ENCODE results near the gene PALS2. TPM values are rescaled to one million over a fixed set of nuclear protein-coding genes. Genes with fewer than 3 reads are reported as not detected.

The PALS2 gene
- total and polyA plus RNA-seq, 8 donors, result 0.58 to 27.0 (median 5.4) TPM

- H3K27me3 ChIP-seq, result no peaks in the 10 kb centered on the region
- H3K9me3 ChIP-seq, result peaks cover 0 to 12% (median 2%) of the 10 kb centered on the region in 4 donors
- no peak for DNase-seq
- H3K27ac ChIP-seq, result no peak overlapping the region
- intact Hi-C loops (cut with DNase I; ENCODE audit: low total_unique reads), result no loop called here
- no peaks in the 10 kb centered on the region for H3K36me3 ChIP-seq
- no peak overlapping the region for H3K4me3 ChIP-seq
- no peaks in the 10 kb centered on the region for H3K4me1 ChIP-seq
- 93 to 96% (median 93%) methylated on average over 3 of the region's 3 CpGs for WGBS, 5 donors
- TF ChIP-seq, protein P1, sequence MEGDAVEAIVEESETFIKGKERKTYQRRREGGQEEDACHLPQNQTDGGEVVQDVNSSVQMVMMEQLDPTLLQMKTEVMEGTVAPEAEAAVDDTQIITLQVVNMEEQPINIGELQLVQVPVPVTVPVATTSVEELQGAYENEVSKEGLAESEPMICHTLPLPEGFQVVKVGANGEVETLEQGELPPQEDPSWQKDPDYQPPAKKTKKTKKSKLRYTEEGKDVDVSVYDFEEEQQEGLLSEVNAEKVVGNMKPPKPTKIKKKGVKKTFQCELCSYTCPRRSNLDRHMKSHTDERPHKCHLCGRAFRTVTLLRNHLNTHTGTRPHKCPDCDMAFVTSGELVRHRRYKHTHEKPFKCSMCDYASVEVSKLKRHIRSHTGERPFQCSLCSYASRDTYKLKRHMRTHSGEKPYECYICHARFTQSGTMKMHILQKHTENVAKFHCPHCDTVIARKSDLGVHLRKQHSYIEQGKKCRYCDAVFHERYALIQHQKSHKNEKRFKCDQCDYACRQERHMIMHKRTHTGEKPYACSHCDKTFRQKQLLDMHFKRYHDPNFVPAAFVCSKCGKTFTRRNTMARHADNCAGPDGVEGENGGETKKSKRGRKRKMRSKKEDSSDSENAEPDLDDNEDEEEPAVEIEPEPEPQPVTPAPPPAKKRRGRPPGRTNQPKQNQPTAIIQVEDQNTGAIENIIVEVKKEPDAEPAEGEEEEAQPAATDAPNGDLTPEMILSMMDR (IDR thresholded peaks at IDR 0.05), result no peak
- no peak for TF ChIP-seq POLR2AphosphoS5 (IDR thresholded peaks at IDR 0.05)
- no peak for TF ChIP-seq POLR2A (IDR thresholded peaks at IDR 0.05)
- no peak for TF ChIP-seq EP300 (IDR thresholded peaks at IDR 0.05)
Observed at GRCh38 chr7:24619978-24620377, 46.7 kb downstream of the PALS2 start.

DNA sequence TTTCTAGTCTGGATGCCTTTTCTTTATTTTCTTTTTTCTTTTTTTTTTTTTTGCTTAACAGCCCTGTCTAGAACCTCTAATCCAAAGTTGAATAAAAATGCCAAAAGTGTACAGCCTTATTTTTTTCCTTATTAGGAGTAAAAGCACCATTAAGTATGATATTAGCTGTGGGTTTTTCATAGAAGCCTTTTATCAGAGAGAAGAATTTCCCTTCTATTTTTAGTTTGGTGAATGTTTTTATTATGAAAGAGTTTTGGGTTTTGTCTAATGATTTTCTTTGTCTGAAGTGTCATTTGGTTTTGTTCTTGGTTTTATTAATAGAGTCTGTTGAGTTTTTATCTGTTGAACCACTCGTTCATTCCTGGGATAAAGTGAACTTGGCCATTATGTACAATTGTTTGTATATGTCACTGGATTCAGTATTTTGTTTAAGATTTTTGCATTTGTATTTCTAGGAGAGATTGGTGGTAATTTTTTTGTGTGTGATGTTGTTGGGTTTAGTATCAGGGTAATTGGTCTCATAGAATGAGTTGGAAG is 49.5 kb downstream of the PALS2 start:
- no peaks in the 10 kb centered on the region for H3K4me1 ChIP-seq
- peaks cover 0 to 7% (median under 1%) of the 10 kb centered on the region in 4 donors for H3K9me3 ChIP-seq
- H3K27ac ChIP-seq, result no peak overlapping the region
- no peak for DNase-seq
- TF ChIP-seq POLR2AphosphoS5 (IDR thresholded peaks at IDR 0.05) (no peak), EP300 (IDR thresholded peaks at IDR 0.05) (no peak), POLR2A (IDR thresholded peaks at IDR 0.05) (no peak)
- TF ChIP-seq, protein P1 (IDR thresholded peaks at IDR 0.05), result no peak
- 54 to 65% (median 60%) methylated on average over 1 of the region's 1 CpG for WGBS, 5 donors
- no peaks in the 10 kb centered on the region for H3K27me3 ChIP-seq
- no peak overlapping the region for H3K4me3 ChIP-seq
- intact Hi-C loops (cut with DNase I; ENCODE audit: low total_unique reads), result no loop called here
- H3K36me3 ChIP-seq, result no peaks in the 10 kb centered on the region

Small RNA genes lying within 50 kb of the gene (small RNA-seq; reads per million reads assigned to genes)
- 0 reads per million in 4 donors for gene RNU6-1103P
- 0 reads per million in 4 donors for gene SUMO2P14

Other genes starting within 250 kb of the PALS2 start
- gene GSDME, start 184.0 kb downstream of the PALS2 start, total RNA-seq, result 10 to 100 TPM in 1 of 5 donors, 1 to 10 TPM in 3, not detected in 1; 4.5 to 11.9 (median 7.2) TPM
- 1 to 10 TPM; 2.6 to 3.9 (median 3.4) TPM for gene GSDME, start 184.0 kb downstream of the PALS2 start, polyA plus RNA-seq

Data from stomach (tissue), 9 donors.